Measurements from ENCODE around the gene MED20.
"Not testable (repeated sequence)": the region's sequence is repeated elsewhere in the genome, so short reads cannot be mapped to it uniquely, and the experiment has no call there.

Gene MED20, protein sequence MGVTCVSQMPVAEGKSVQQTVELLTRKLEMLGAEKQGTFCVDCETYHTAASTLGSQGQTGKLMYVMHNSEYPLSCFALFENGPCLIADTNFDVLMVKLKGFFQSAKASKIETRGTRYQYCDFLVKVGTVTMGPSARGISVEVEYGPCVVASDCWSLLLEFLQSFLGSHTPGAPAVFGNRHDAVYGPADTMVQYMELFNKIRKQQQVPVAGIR

DNA sequence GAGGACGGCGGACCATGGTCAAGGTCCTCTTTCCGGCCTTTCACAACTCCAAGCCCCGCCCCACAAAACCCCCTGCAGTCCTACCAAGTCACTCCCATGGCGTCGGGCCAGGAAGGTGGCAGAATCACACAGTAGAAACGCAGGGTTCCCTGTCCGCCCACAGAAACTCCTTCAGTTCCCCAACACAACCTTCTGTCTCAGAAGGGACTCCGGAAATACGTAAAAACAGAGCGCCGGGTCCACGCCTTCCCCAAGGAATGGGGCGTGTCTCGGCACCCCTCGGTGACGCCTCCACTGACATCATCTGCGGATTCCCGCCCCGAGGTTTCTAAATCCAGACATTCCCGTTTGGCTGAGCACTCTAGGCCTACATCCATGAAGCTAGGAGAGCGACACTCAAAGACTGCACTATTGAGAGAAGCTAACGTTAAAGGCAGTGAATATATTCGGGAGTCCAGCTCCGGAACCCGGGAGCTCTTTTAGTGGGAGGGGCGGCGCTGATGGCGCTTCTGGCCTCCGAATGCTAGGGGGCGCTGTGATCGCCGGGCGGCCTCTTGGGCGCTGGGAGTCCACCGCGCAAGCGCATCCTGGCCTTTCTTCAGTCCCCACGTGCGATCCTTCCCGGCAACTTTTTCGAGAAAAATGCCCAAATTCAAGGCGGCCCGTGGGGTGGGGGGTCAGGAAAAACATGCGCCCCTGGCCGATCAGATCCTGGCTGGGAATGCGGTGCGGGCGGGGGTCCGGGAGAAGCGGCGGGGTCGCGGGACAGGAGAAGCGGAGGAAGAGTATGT, at the start of gene MED20, which contains the start of gene BYSL:
Gene MED20 (minus strand): TSS at position 219 of the 791 bp plus-strand sequence. CDS start 121 bp downstream, at position 98.
Gene BYSL (plus strand): TSS at position 579 of the 791 bp plus-strand sequence. CDS start 64 bp downstream, at position 643.
- peak; percentile 73 for DNase-seq

- no peak for DNase-seq
These were observed 49.5 kb upstream of the MED20 start for GRCh38 chr6:41970436-41970846.

DNA sequence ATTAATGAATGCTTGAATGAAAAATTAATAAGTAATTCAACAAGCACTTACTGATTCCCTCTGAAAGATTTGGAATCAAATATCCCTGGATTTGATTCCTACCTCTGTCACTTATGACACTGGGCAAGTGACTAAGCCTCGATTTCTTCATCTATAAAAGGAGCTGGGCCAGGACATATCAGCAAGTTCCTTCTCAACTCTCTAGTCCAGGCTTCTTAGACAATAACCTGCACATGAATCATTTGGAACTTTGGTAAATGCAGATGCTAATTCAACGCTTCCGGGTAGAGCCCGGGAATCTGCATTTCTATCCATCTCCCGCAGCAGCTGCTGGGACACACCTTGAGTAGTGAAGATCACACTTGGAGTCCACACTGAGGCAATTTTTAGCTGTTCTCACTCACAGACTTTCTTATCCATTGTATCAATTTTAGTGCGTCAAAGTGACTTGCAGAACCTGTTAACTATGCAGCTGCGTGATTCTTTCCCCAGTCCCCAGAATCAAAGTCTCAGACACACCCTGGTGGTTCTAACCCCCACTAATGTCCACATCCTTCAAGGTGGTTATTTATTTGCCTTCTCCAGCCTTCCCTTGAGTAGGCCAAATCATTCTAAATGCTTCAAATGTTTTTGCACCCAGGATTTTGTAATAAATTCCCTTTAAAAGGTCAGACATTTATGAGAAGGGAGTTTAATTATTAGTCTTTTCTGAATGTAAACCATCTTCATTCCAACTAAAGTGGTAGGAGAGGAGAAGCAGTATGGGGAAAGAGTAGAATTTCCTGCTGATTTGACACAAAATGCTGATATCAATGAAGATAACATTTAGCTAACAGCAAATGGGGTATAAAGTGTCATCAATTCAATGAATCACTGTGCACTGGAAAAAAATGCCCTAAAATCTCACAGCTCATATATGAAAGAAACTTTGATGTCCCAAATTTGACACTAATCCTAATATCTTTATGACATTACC, 46.7 kb upstream of the MED20 start:
- no peak for DNase-seq

- no peak for DNase-seq
These were observed 46.0 kb upstream of the MED20 start for GRCh38 chr6:41966961-41967311.

GRCh38 chr6:41966214-41966920, 45.4 kb upstream of the MED20 start:
- DNase-seq, result no peak

DNA sequence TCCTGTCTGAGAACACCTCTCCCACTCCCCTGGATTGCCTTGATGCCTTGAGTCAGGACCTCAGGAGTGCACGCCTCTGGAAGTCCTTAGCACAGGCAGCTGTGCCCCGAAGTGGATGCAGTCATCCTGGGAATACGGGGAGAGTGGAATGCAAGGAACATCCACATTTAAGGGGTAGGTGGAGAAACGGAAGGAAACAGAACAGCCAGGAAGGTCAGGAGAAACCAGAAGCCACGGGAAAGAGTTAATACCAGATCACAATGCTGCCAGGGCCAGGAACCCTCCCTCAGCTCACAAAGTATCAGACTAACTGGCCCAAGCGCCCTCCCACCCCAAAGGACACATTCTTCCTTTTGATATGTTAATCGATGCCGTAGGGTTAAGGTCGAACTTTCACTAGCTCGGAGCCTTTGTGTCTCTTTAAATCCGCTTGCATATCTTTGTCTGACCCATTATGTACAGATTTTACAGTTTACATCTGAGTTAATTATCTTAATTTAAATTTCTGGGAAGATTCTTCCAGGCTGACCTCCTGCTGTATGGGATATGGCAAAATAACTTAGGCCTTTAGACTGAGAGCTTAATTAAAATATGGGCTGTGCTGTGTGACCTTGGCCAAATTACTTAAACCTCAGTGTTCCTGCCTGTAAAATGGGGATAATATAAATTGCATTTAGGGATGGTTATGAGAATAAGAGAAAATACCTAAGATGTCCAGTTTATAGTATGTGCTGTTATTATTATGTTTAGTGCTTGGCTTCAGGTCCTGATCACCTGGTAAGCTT, 44.7 kb upstream of the MED20 start:
- DNase-seq, result no peak

DNA sequence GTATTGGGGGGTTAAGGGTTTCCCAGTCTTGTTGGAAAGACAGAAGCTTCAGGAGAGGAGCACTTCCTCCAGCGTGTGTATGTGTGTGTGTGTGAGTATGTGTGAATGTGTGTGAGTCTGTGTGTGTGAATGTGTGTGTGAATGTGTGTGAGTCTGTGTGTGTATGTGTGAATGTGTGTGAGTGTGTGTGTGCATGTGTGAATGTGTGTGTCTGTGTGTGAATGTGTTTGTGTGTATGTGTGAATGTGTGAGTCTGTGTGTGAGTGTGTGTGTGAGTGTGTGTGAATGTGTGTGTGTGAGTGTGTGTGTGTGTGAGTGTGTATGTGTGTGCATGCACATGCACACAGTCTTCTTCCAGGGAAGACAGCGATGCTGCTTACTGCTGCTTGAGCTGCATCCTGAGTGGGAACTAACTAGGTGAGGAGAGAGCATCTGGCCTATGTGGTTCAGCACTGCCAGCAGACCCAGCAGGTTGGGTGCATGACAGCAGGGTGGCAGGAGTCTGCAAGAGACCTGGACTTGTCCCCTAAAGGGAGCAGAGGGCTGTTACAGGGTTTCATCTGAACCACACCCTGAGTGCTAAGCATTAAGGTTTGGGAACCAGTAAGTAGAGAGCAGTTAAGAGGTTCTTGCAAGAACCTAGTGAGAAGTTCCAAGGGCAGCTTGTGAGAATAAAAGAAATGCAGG, 43.4 kb upstream of the MED20 start:
- DNase-seq, result no peak

DNA sequence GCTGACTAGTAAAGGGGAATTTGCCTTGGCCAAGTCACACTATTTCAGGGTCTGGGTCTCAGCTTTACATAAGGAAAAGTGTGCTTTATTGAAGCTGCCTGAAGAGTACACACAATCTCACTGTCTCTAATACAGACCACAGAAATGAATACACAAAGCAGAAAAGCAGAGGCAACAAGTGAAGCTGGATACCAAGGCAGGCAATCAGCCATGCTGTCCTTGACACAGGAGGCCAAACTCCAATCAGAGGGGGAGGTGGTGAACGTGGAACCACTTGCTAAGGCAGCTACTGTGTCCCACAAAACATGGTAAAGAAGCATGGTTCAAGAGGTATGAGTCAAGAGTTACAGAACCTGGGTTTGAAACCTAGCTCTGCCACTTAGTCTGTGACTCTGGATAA, 42.4 kb upstream of the MED20 start:
- no peak for DNase-seq

DNA sequence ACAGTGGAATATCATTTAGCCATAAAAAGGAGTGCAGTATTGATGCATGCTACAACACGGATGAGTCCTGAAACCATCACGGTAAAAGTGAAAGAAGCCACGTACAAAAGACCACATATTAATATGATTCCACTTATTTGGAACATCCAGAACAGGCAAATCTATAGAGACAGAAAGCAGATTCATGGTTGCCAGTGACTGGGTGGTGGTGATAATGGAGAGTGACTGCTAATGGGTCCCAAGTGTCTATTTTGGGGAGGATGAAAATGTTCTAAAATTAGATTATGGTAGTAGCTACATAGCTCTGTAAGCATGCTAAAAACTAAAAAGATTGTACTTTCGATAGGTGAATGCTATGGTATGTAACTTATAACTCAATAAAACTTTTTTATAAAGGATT, 39.1 kb upstream of the MED20 start:
- no peak for DNase-seq

DNA sequence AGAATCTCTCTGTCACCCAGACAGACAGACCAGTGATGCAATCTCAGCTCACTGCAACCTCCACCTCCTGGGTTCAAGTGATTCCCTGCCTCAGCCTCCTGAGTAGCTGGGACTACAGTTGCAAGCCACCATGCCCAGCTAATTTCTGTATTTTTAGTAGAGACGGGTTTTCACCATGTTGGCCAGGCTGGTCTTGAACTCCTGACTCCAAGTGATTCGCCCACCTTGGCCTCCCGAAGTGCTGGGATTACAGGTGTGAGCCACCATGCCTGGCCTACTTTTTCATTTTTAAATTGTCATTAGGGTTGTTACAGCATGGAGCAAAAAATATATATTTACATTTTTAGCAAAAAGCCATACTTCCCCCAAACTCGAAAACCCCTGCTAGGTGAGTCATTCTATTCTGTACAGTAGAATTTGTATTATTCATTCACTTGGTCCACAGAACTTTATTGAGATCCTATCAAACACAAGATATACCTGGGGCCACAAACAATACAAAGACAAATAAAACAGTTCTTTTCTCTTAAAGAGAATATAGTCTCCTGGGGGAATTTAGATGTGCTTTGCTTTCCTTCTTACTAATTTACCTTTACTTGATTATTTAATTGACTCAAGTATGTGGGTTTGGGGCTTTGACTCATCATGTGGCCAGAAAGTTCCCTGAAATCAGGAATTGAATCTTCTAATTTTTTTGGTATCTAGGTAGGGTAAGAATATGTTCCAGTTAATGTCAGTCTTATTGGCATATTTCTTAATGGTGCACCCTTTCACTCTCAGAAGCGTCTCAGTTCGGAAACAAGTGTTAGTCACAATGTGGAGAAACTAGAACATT, 37.3 kb upstream of the MED20 start:
- no peak for DNase-seq

- no peak for DNase-seq
These were observed 36.2 kb upstream of the MED20 start for GRCh38 chr6:41957117-41957516.

DNA sequence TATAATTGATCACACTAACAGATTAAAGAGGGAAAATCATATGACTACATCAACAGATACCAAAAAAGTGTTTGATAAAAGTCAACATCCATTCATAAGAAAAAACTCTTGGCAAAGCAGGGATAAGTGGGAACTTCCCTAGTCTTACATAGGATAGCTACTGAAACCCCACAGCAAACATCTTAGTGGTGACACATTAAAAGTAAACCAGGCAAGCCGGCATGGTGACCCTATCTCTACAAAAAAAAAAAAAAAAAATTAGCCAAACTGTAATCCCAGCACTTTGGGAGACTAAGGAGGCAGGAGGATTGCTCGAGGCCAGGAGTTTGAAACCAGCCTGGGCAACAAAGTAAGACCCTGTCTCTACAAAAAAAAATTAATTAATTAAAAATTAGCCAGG, 34.5 kb upstream of the MED20 start:
- DNase-seq, result no peak

DNA sequence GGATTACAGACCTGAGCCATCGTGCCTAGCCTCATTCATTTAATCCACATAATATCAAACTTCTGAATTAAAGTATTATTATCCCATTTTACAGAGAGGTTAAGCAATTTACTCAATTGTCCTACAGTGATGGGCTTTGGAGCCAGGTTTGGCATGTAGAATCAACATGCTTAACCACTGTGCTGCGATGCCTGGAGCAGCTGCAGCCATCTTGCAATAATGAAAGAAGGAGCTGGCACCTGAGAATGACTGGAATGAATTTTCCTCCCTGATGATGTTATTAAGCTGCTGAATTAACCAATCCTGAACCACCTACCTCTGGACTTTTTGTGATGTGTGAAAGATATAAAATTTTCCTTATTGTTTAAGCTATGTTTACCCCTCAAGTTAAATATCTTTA, 33.7 kb upstream of the MED20 start:
- no peak for DNase-seq

- no peak for DNase-seq
These were observed 26.8 kb upstream of the MED20 start for GRCh38 chr6:41947581-41948220.

DNA sequence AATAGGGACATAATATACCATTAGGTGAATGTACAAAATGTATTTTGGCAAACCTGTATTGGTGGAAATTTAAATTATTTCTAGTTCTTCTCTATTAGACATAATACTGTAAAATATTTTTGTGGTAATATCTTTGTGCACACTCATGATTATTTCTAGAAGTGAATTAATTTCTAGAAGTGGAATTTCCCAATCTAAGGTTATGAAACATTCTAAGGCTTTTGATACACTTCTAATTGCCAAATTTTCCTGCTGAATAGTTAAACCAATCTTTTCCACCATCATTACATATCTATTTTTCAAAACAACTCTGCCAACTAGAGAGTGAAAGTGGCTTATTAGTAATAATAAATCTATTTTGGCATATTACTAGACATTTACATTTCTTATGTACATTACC, 22.5 kb upstream of the MED20 start:
- no peak for DNase-seq

GRCh38 chr6:41942882-41943281, 21.9 kb upstream of the MED20 start:
- not testable (repeated sequence) for DNase-seq

- DNase-seq, result no peak
These were observed 21.3 kb upstream of the MED20 start for GRCh38 chr6:41942067-41942851.

GRCh38 chr6:41941280-41942066, 20.5 kb upstream of the MED20 start, which contains the start of gene CCND3:
Gene CCND3, minus strand, starts transcription at chr6:41941808. Its CDS starts 159 bp downstream, at chr6:41941649.
- DNase-seq, result peak; percentile 67
